ENCODE results near the gene IL9. TPM values are rescaled to one million over a fixed set of nuclear protein-coding genes. Genes with fewer than 3 reads are reported as not detected.
A peak's percentile ranks its signal among the peaks of the same experiment; 100 is the strongest.

Gene IL9
- total RNA-seq, 8 experiments from 2014 or later = not detected

GRCh38 chr5:135877570-135878155 is 18.0 kb downstream of the IL9 start:
- peak overlapping the region in 1 of 2 donors; percentile 21 for H3K27ac ChIP-seq
- in situ Hi-C loops (cut with MboI; ENCODE audit: low pct_unique_long_range_greater_than_20kb in 2 of 9, low sequenced_read_pairs in 9 of 9, unreplicated experiment in 9 of 9) = loop anchor here in 4 of 9 experiments (25.0 kb wide), 2 partner anchors 185 to 335 kb away; no protein-coding TSS in a partner anchor
- 75 to 96% (median 80%) methylated on average over 3 to 4 of the region's 6 CpGs; no CpG with 5 or more reads in 6 of the 10 experiments for WGBS, 10 experiments
- H3K4me1 ChIP-seq (replicated peaks in 1 of 2) = peaks cover 0 to 10% of the 10 kb centered on the region in 2 donors
- ATAC-seq (replicated peaks in 6 of 8) = peak in 4 of 8 experiments; percentile 10 to 41 (median 24)
- no peak overlapping the region for H3K4me3 ChIP-seq

- peaks cover 0 to 10% of the 10 kb centered on the region in 2 donors for H3K4me1 ChIP-seq (replicated peaks in 1 of 2)
- no peak for ATAC-seq (replicated peaks in 6 of 8)
- no peak overlapping the region for H3K27ac ChIP-seq
- no peak overlapping the region for H3K4me3 ChIP-seq
- in situ Hi-C loops (cut with MboI; ENCODE audit: low pct_unique_long_range_greater_than_20kb in 2 of 9, low sequenced_read_pairs in 9 of 9, unreplicated experiment in 9 of 9) = loop anchor here in 4 of 9 experiments (25.0 kb wide), 2 partner anchors 186 to 336 kb away; no protein-coding TSS in a partner anchor
- 49 to 91% (median 73%) methylated on average over 1 to 5 of the region's 5 CpGs for WGBS, 10 experiments
These were observed 19.5 kb downstream of the IL9 start for GRCh38 chr5:135876146-135876545.

- H3K4me3 ChIP-seq = no peak overlapping the region
- peaks cover 0 to 10% of the 10 kb centered on the region in 2 donors for H3K4me1 ChIP-seq (replicated peaks in 1 of 2)
- in situ Hi-C loops (cut with MboI; ENCODE audit: low pct_unique_long_range_greater_than_20kb in 2 of 9, low sequenced_read_pairs in 9 of 9, unreplicated experiment in 9 of 9) = loop anchor here in 4 of 9 experiments (25.0 kb wide), 2 partner anchors 187 to 337 kb away; no protein-coding TSS in a partner anchor
- ATAC-seq (replicated peaks in 6 of 8) = no peak
- no peak overlapping the region for H3K27ac ChIP-seq
- WGBS, 10 experiments = 66 to 100% (median 92%) methylated on average over 1 to 3 of the region's 3 CpGs
These were observed 20.1 kb downstream of the IL9 start for GRCh38 chr5:135875567-135875966.

- in situ Hi-C loops (cut with MboI; ENCODE audit: low pct_unique_long_range_greater_than_20kb in 2 of 9, low sequenced_read_pairs in 9 of 9, unreplicated experiment in 9 of 9) = no loop called here
These were observed 21.2 kb downstream of the IL9 start for GRCh38 chr5:135874461-135874860.

GRCh38 chr5:135873831-135874230 is 21.8 kb downstream of the IL9 start:
- WGBS, 10 experiments = 50 to 88% (median 66%) methylated on average over 1 to 5 of the region's 5 CpGs; no CpG with 5 or more reads in 2 of the 10 experiments
- Histone ChIP-seq H3K4me1 (replicated peaks in 1 of 2) (peaks cover 0 to 6% of the 10 kb centered on the region in 2 donors), H3K27ac (no peak overlapping the region), H3K4me3 (no peak overlapping the region)
- in situ Hi-C loops (cut with MboI; ENCODE audit: low pct_unique_long_range_greater_than_20kb in 2 of 9, low sequenced_read_pairs in 9 of 9, unreplicated experiment in 9 of 9) = no loop called here
- no peak for ATAC-seq (replicated peaks in 6 of 8)

More at GRCh38 chr5:135874461-135874860, 21.2 kb downstream of the IL9 start:
- ATAC-seq (replicated peaks in 6 of 8) = no peak
- no peak overlapping the region for H3K4me3 ChIP-seq
- WGBS, 10 experiments = 64 to 100% (median 100%) methylated on average over 1 to 3 of the region's 3 CpGs; no CpG with 5 or more reads in 5 of the 10 experiments
- H3K27ac ChIP-seq = no peak overlapping the region
- peaks cover 0 to 10% of the 10 kb centered on the region in 2 donors for H3K4me1 ChIP-seq (replicated peaks in 1 of 2)

GRCh38 chr5:135871268-135871915 is 24.2 kb downstream of the IL9 start:
- in situ Hi-C loops (cut with MboI; ENCODE audit: low pct_unique_long_range_greater_than_20kb in 2 of 9, low sequenced_read_pairs in 9 of 9, unreplicated experiment in 9 of 9) = no loop called here
- WGBS, 10 experiments = 20 to 69% (median 60%) methylated on average over 1 to 7 of the region's 11 CpGs; no CpG with 5 or more reads in 5 of the 10 experiments
- no peak for ATAC-seq (replicated peaks in 6 of 8)

GRCh38 chr5:135869935-135870334 is 25.7 kb downstream of the IL9 start:
- Histone ChIP-seq H3K4me1 (replicated peaks in 1 of 2) (peaks cover 0 to 15% of the 10 kb centered on the region in 2 donors), H3K27ac (no peak overlapping the region), H3K4me3 (no peak overlapping the region)
- ATAC-seq (replicated peaks in 6 of 8) = no peak
- WGBS, 10 experiments = 0 to 90% (median 66%) methylated on average over 1 to 3 of the region's 3 CpGs; no CpG with 5 or more reads in 3 of the 10 experiments
- in situ Hi-C loops (cut with MboI; ENCODE audit: low pct_unique_long_range_greater_than_20kb in 2 of 9, low sequenced_read_pairs in 9 of 9, unreplicated experiment in 9 of 9) = no loop called here

More at GRCh38 chr5:135871268-135871915, 24.2 kb downstream of the IL9 start:
- no peak overlapping the region for H3K4me3 ChIP-seq
- peaks cover 0 to 2% of the 10 kb centered on the region in 2 donors for H3K4me1 ChIP-seq (replicated peaks in 1 of 2)
- H3K27ac ChIP-seq = no peak overlapping the region

- 0 to 100% (median 59%) methylated on average over 1 to 2 of the region's 2 CpGs for WGBS, 10 experiments
These were observed 26.4 kb downstream of the IL9 start for GRCh38 chr5:135869276-135869675.

GRCh38 chr5:135868681-135869080 is 27.0 kb downstream of the IL9 start:
- ATAC-seq (replicated peaks in 6 of 8) = no peak
- in situ Hi-C loops (cut with MboI; ENCODE audit: low pct_unique_long_range_greater_than_20kb in 2 of 9, low sequenced_read_pairs in 9 of 9, unreplicated experiment in 9 of 9) = no loop called here
- peaks cover 0 to 15% of the 10 kb centered on the region in 2 donors for H3K4me1 ChIP-seq (replicated peaks in 1 of 2)
- WGBS, 10 experiments = 0 to 88% (median 68%) methylated on average over 1 to 2 of the region's 2 CpGs; no CpG with 5 or more reads in 2 of the 10 experiments
- H3K4me3 ChIP-seq = no peak overlapping the region
- no peak overlapping the region for H3K27ac ChIP-seq

More at GRCh38 chr5:135869276-135869675, 26.4 kb downstream of the IL9 start:
- Histone ChIP-seq H3K4me3 (no peak overlapping the region), H3K27ac (no peak overlapping the region), H3K4me1 (replicated peaks in 1 of 2) (peaks cover 0 to 15% of the 10 kb centered on the region in 2 donors)
- no peak for ATAC-seq (replicated peaks in 6 of 8)
- in situ Hi-C loops (cut with MboI; ENCODE audit: low pct_unique_long_range_greater_than_20kb in 2 of 9, low sequenced_read_pairs in 9 of 9, unreplicated experiment in 9 of 9) = no loop called here

GRCh38 chr5:135867599-135867998 is 28.0 kb downstream of the IL9 start:
- Histone ChIP-seq H3K4me3 (no peak overlapping the region), H3K27ac (no peak overlapping the region), H3K4me1 (replicated peaks in 1 of 2) (peaks cover 0 to 15% of the 10 kb centered on the region in 2 donors)
- no peak for ATAC-seq (replicated peaks in 6 of 8)
- in situ Hi-C loops (cut with MboI; ENCODE audit: low pct_unique_long_range_greater_than_20kb in 2 of 9, low sequenced_read_pairs in 9 of 9, unreplicated experiment in 9 of 9) = no loop called here

GRCh38 chr5:135866016-135866415 is 29.6 kb downstream of the IL9 start:
- in situ Hi-C loops (cut with MboI; ENCODE audit: low pct_unique_long_range_greater_than_20kb in 2 of 9, low sequenced_read_pairs in 9 of 9, unreplicated experiment in 9 of 9) = no loop called here
- Histone ChIP-seq H3K4me3 (no peak overlapping the region), H3K27ac (no peak overlapping the region), H3K4me1 (replicated peaks in 1 of 2) (peaks cover 0 to 15% of the 10 kb centered on the region in 2 donors)
- no peak for ATAC-seq (replicated peaks in 6 of 8)
- WGBS, 10 experiments = 0 to 69% (median 40%) methylated on average over 1 to 2 of the region's 2 CpGs; no CpG with 5 or more reads in 5 of the 10 experiments

- in situ Hi-C loops (cut with MboI; ENCODE audit: low pct_unique_long_range_greater_than_20kb in 2 of 9, low sequenced_read_pairs in 9 of 9, unreplicated experiment in 9 of 9) = no loop called here
- no peak overlapping the region for H3K4me3 ChIP-seq
- H3K4me1 ChIP-seq (replicated peaks in 1 of 2) = peaks cover 0 to 15% of the 10 kb centered on the region in 2 donors
- WGBS, 10 experiments = 0 to 83% (median 47%) methylated on average over 1 to 3 of the region's 3 CpGs; no CpG with 5 or more reads in 2 of the 10 experiments
- H3K27ac ChIP-seq = no peak overlapping the region
- peak in 5 of 8 experiments; percentile 20 to 47 (median 41) for ATAC-seq (replicated peaks in 6 of 8)
These were observed 30.9 kb downstream of the IL9 start for GRCh38 chr5:135864503-135865435.
